ENCODE measurements around the gene MICU2.

Gene MICU2

GRCh38 chr13:21504379-21504778 is 99.6 kb downstream of the MICU2 start:
- no peak for DNase-seq (ENCODE audit: low read depth in 2 of 2, low spot score in 1 of 2)

- no peak for DNase-seq (ENCODE audit: low read depth in 2 of 2, low spot score in 1 of 2)
Observed at GRCh38 chr13:21501686-21502085, 102.3 kb downstream of the MICU2 start.

- no peak for DNase-seq (ENCODE audit: low read depth in 2 of 2, low spot score in 1 of 2)
Observed at GRCh38 chr13:21486322-21486721, 117.6 kb downstream of the MICU2 start.

- DNase-seq (ENCODE audit: low read depth in 2 of 2, low spot score in 1 of 2) = no peak
Observed at GRCh38 chr13:21483748-21484147, 120.2 kb downstream of the MICU2 start.

GRCh38 chr13:21481359-21481758 is 122.6 kb downstream of the MICU2 start:
- DNase-seq (ENCODE audit: low read depth in 2 of 2, low spot score in 1 of 2) = no peak

- no peak for DNase-seq (ENCODE audit: low read depth in 2 of 2, low spot score in 1 of 2)
Observed at GRCh38 chr13:21478881-21479808, 124.8 kb downstream of the MICU2 start.

- peak; percentile 51 to 61 for DNase-seq (ENCODE audit: low read depth in 2 of 2, low spot score in 1 of 2)
Observed at GRCh38 chr13:21476893-21477472, 127.0 kb downstream of the MICU2 start.

GRCh38 chr13:21475115-21475514 is 128.9 kb downstream of the MICU2 start:
- DNase-seq (ENCODE audit: low read depth in 2 of 2, low spot score in 1 of 2) = no peak

GRCh38 chr13:21470785-21471184 is 133.2 kb downstream of the MICU2 start:
- no peak for DNase-seq (ENCODE audit: low read depth in 2 of 2, low spot score in 1 of 2)

GRCh38 chr13:21466527-21466926 is 137.4 kb downstream of the MICU2 start:
- no peak for DNase-seq (ENCODE audit: low read depth in 2 of 2, low spot score in 1 of 2)

GRCh38 chr13:21465710-21466160 is 138.2 kb downstream of the MICU2 start:
- DNase-seq (ENCODE audit: low read depth in 2 of 2, low spot score in 1 of 2) = no peak

GRCh38 chr13:21463424-21463823 is 140.5 kb downstream of the MICU2 start:
- no peak for DNase-seq (ENCODE audit: low read depth in 2 of 2, low spot score in 1 of 2)

- DNase-seq (ENCODE audit: low read depth in 2 of 2, low spot score in 1 of 2) = no peak
Observed at GRCh38 chr13:21461131-21461530, 142.8 kb downstream of the MICU2 start.

GRCh38 chr13:21458813-21459701 is 144.9 kb downstream of the MICU2 start, which contains the start of gene ZDHHC20:
ZDHHC20 (minus strand) TSS chr13:21459303; CDS start chr13:21459171, 132 bp downstream.
- DNase-seq (ENCODE audit: low read depth in 2 of 2, low spot score in 1 of 2) = peak; percentile 74 to 75

- peak in 1 of 2 donors; percentile 38 for DNase-seq (ENCODE audit: low read depth in 2 of 2, low spot score in 1 of 2)
Observed at GRCh38 chr13:21458451-21458812, 145.5 kb downstream of the MICU2 start.

- no peak for DNase-seq (ENCODE audit: low read depth in 2 of 2, low spot score in 1 of 2)
Observed at GRCh38 chr13:21453387-21454081, 150.4 kb downstream of the MICU2 start.

GRCh38 chr13:21450936-21451335 is 153.0 kb downstream of the MICU2 start:
- DNase-seq (ENCODE audit: low read depth in 2 of 2, low spot score in 1 of 2) = no peak

GRCh38 chr13:21446656-21447055 is 157.3 kb downstream of the MICU2 start:
- no peak for DNase-seq (ENCODE audit: low read depth in 2 of 2, low spot score in 1 of 2)

- DNase-seq (ENCODE audit: low read depth in 2 of 2, low spot score in 1 of 2) = no peak
Observed at GRCh38 chr13:21445759-21446158, 158.2 kb downstream of the MICU2 start.

GRCh38 chr13:21443171-21443570 is 160.8 kb downstream of the MICU2 start:
- DNase-seq (ENCODE audit: low read depth in 2 of 2, low spot score in 1 of 2) = no peak

Measured in stimulated activated CD8-positive, alpha-beta memory T cell treated with anti-CD3 and anti-CD28 coated beads, Interleukin-4, amount 100 ng/mL, for 4 hours (primary cell).